Measurements from ENCODE around the gene PCCA.

The PCCA gene

DNA sequence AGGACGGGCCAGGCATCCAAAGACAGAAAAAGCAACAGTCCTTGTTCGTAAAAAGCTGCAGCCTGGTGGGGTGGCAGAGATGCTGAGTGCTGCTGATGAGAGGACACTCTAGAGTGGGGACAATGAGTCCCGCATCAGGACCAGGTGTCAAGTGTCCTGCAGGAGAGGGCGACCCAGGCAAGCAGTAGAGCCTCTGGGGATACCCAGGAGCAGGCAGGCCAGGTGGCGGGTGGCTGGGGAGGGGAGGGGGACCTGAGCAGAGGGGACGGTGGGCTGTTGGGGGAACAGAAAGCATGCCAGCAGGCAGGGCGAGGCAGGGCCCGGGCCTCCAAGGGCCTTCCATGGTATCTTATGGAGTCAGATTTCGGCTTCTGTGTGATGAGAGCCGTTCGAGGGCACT is 463.9 kb downstream of the PCCA start:
- Histone ChIP-seq H3K36me3 (ENCODE audit: low read length) (no peaks in the 10 kb centered on the region), H3K4me2 (ENCODE audit: low read depth, low read length, poor library complexity, severe bottlenecking) (no peak overlapping the region)
- TF ChIP-seq, protein P1, sequence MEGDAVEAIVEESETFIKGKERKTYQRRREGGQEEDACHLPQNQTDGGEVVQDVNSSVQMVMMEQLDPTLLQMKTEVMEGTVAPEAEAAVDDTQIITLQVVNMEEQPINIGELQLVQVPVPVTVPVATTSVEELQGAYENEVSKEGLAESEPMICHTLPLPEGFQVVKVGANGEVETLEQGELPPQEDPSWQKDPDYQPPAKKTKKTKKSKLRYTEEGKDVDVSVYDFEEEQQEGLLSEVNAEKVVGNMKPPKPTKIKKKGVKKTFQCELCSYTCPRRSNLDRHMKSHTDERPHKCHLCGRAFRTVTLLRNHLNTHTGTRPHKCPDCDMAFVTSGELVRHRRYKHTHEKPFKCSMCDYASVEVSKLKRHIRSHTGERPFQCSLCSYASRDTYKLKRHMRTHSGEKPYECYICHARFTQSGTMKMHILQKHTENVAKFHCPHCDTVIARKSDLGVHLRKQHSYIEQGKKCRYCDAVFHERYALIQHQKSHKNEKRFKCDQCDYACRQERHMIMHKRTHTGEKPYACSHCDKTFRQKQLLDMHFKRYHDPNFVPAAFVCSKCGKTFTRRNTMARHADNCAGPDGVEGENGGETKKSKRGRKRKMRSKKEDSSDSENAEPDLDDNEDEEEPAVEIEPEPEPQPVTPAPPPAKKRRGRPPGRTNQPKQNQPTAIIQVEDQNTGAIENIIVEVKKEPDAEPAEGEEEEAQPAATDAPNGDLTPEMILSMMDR (IDR thresholded peaks at IDR 0.05; ENCODE audit: insufficient read depth, low read length, poor library complexity, severe bottlenecking): no peak
- TF ChIP-seq EZH2phosphoT487 (conservative IDR thresholded peaks at IDR 0.05; ENCODE audit: low read length): no peak

DNA sequence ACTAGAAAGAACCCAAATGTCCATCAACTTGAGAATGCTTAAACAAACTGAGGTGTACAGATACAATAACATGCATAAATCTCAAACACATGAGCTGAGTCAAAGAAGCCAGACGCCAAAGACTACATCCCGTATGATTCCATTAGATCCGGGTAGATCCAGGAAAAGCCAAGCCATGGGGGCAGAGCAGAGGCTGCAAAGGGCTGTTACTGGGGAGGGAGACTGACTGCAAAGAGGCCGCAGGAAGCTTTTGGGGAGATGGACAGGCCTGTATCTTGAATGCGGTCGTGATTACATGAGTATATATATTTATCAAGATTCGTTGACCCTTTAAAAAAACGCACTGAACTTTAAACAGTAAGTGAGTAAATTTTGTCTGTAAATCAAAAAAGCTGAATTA is 471.0 kb downstream of the PCCA start:
- no peak for TF ChIP-seq EZH2phosphoT487 (conservative IDR thresholded peaks at IDR 0.05; ENCODE audit: low read length)
- TF ChIP-seq, protein P1 (IDR thresholded peaks at IDR 0.05; ENCODE audit: insufficient read depth, low read length, poor library complexity, severe bottlenecking): no peak
- Histone ChIP-seq H3K4me2 (ENCODE audit: low read depth, low read length, poor library complexity, severe bottlenecking) (no peak overlapping the region), H3K27me3 (ENCODE audit: low read length) (no peaks in the 10 kb centered on the region), H2AFZ (ENCODE audit: low read depth, low read length, severe bottlenecking) (no peak overlapping the region), H3K9ac (ENCODE audit: low read length) (no peak overlapping the region), H3F3A (ENCODE audit: insufficient read depth) (no peaks in the 10 kb centered on the region), H3K9me3 (ENCODE audit: insufficient read depth, low read length) (no peaks in the 10 kb centered on the region), H3K36me3 (ENCODE audit: low read length) (no peaks in the 10 kb centered on the region), H4K20me1 (ENCODE audit: low read depth, low read length) (no peaks in the 10 kb centered on the region), H3K4me3 (ENCODE audit: insufficient read depth, low read length, poor library complexity, severe bottlenecking) (no peak overlapping the region), H3K27ac (ENCODE audit: low read depth, low read length) (no peak overlapping the region), H3K79me2 (ENCODE audit: insufficient read depth, low read length) (no peaks in the 10 kb centered on the region), H3K9me2 (replicated peaks; ENCODE audit: insufficient read depth, low read length) (no peaks in the 10 kb centered on the region)

More for the DNA sequence above, 463.9 kb downstream of the PCCA start:
- Histone ChIP-seq H4K20me1 (ENCODE audit: low read depth, low read length) (no peaks in the 10 kb centered on the region), H3K27me3 (ENCODE audit: low read length) (no peaks in the 10 kb centered on the region), H3K9me2 (replicated peaks; ENCODE audit: insufficient read depth, low read length) (no peaks in the 10 kb centered on the region), H3K27ac (ENCODE audit: low read depth, low read length) (no peak overlapping the region), H3K4me3 (ENCODE audit: insufficient read depth, low read length, poor library complexity, severe bottlenecking) (no peak overlapping the region), H2AFZ (ENCODE audit: low read depth, low read length, severe bottlenecking) (no peak overlapping the region), H3K9me3 (ENCODE audit: insufficient read depth, low read length) (no peaks in the 10 kb centered on the region), H3K9ac (ENCODE audit: low read length) (no peak overlapping the region), H3F3A (ENCODE audit: insufficient read depth) (no peaks in the 10 kb centered on the region), H3K79me2 (ENCODE audit: insufficient read depth, low read length) (no peaks in the 10 kb centered on the region)

DNA sequence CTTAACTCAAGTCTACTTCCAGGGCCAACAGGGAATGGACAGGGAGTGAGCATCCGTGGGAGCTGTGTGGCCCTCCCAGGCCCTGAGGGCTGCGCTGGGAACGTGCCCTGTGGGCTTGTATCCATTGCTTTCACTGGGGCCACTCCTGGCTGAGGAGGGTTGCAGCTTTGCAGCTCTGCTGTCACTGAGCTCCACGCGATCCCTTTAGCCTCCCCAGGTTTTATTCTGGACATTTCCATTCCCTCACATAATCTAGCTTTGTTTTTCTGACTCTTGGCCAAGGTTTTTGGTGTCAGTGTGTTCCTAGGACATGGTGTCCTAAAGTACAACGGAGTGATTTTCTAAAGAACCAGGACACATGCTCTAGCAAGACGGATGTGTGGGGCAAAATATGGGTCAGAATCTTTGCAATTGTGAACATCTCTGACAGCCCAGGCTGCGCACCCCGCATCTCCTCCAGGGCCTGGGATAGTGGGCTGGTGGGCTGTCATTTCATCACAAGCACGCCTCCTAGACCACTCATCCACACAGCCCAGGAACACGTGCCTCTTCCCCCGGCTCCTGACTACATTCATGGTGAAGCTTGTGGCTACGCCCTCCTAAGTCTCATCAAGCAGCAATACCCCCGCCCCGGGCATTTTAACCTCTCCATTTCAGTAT is 471.7 kb downstream of the PCCA start:
- H3K9ac ChIP-seq (ENCODE audit: low read length): no peak overlapping the region
- no peak overlapping the region for H2AFZ ChIP-seq (ENCODE audit: low read depth, low read length, severe bottlenecking)
- H3K4me2 ChIP-seq (ENCODE audit: low read depth, low read length, poor library complexity, severe bottlenecking): no peak overlapping the region
- no peaks in the 10 kb centered on the region for H3K79me2 ChIP-seq (ENCODE audit: insufficient read depth, low read length)
- no peaks in the 10 kb centered on the region for H4K20me1 ChIP-seq (ENCODE audit: low read depth, low read length)
- H3K4me3 ChIP-seq (ENCODE audit: insufficient read depth, low read length, poor library complexity, severe bottlenecking): no peak overlapping the region
- no peak overlapping the region for H3K27ac ChIP-seq (ENCODE audit: low read depth, low read length)
- H3K27me3 ChIP-seq (ENCODE audit: low read length): no peaks in the 10 kb centered on the region
- no peaks in the 10 kb centered on the region for H3K36me3 ChIP-seq (ENCODE audit: low read length)
- no peaks in the 10 kb centered on the region for H3K9me2 ChIP-seq (replicated peaks; ENCODE audit: insufficient read depth, low read length)
- H3F3A ChIP-seq (ENCODE audit: insufficient read depth): no peaks in the 10 kb centered on the region
- no peak for TF ChIP-seq EZH2phosphoT487 (conservative IDR thresholded peaks at IDR 0.05; ENCODE audit: low read length)
- TF ChIP-seq, protein P1 (IDR thresholded peaks at IDR 0.05; ENCODE audit: insufficient read depth, low read length, poor library complexity, severe bottlenecking): no peak
- no peaks in the 10 kb centered on the region for H3K9me3 ChIP-seq (ENCODE audit: insufficient read depth, low read length)
